Upper lobe of left lung (tissue), 4 donors: ENCODE measurements around the gene AGPAT4.

ENCODE experiments used
- POLR2A ChIP-seq, 4 donors: fragments of 450-650 bp; IDR thresholded peaks; one replicate each; pipeline ENCODE4 v1.5.1; 2016 to 2017; ENCODE audit warnings: antibody characterized with exemption in 4 of 4, mild to moderate bottlenecking in 2 of 4
- POLR2AphosphoS5 ChIP-seq, 2 donors: sonication (generic); formaldehyde crosslinking; IDR thresholded peaks; one replicate each; pipeline ENCODE4 v1.5.1; 2017; ENCODE audit warnings: antibody characterized with exemption in 2 of 2

GRCh38 chr6:161127071-161127740 lies 146.7 kb downstream of the AGPAT4 start:
- no peak for TF ChIP-seq POLR2A (IDR thresholded peaks at IDR 0.05)
- TF ChIP-seq POLR2AphosphoS5 (IDR thresholded peaks at IDR 0.05) = no peak
